GM19025 (cell line): ENCODE measurements around the gene VPS26C.

Experiments
- ATAC-seq: cut with Tn5 transposase; IDR thresholded peaks from one replicate; pipeline ENCODE4 v1.9.1; 2021; ENCODE audit warnings: mild to moderate bottlenecking, low read depth, moderate library complexity; ENCODE audit not compliant: unreplicated experiment

The VPS26C gene

GRCh38 chr21:37207441-37208009 lies 59.6 kb downstream of the VPS26C start:
- peak; percentile 55 for ATAC-seq

GRCh38 chr21:37206496-37206895 lies 60.6 kb downstream of the VPS26C start:
- no peak for ATAC-seq

- no peak for ATAC-seq
These were observed 62.6 kb downstream of the VPS26C start for GRCh38 chr21:37204580-37204979.

- no peak for ATAC-seq
These were observed 64.7 kb downstream of the VPS26C start for GRCh38 chr21:37202221-37203110.

- ATAC-seq, result no peak
These were observed 66.3 kb downstream of the VPS26C start for GRCh38 chr21:37200641-37201480.

GRCh38 chr21:37199057-37199924 lies 67.8 kb downstream of the VPS26C start:
- ATAC-seq, result no peak

- no peak for ATAC-seq
These were observed 69.4 kb downstream of the VPS26C start for GRCh38 chr21:37197746-37198145.

GRCh38 chr21:37196847-37197246 lies 70.3 kb downstream of the VPS26C start:
- no peak for ATAC-seq

- ATAC-seq, result no peak
These were observed 71.5 kb downstream of the VPS26C start for GRCh38 chr21:37195610-37196009.

- ATAC-seq, result no peak
These were observed 72.1 kb downstream of the VPS26C start for GRCh38 chr21:37195059-37195458.

GRCh38 chr21:37193676-37194075 lies 73.5 kb downstream of the VPS26C start:
- no peak for ATAC-seq

GRCh38 chr21:37193006-37193405 lies 74.1 kb downstream of the VPS26C start:
- no peak for ATAC-seq

GRCh38 chr21:37192019-37192418 lies 75.1 kb downstream of the VPS26C start:
- no peak for ATAC-seq

- no peak for ATAC-seq
These were observed 78.3 kb downstream of the VPS26C start for GRCh38 chr21:37188825-37189224.

GRCh38 chr21:37186983-37187382 lies 80.2 kb downstream of the VPS26C start:
- no peak for ATAC-seq

- no peak for ATAC-seq
These were observed 82.1 kb downstream of the VPS26C start for GRCh38 chr21:37184784-37185593.

- ATAC-seq, result no peak
These were observed 83.4 kb downstream of the VPS26C start for GRCh38 chr21:37183749-37184148.

- ATAC-seq, result no peak
These were observed 84.9 kb downstream of the VPS26C start for GRCh38 chr21:37182222-37182621.

GRCh38 chr21:37181059-37181458 lies 86.1 kb downstream of the VPS26C start:
- ATAC-seq, result no peak
